KOPT-K1 (cell line): ENCODE results near the gene ZDHHC20.
"Not testable (repeated sequence)": the region's sequence is repeated elsewhere in the genome, so short reads cannot be mapped to it uniquely, and the experiment has no call there.

Experiments used
- H3K27ac ChIP-seq: fragments of 200-600 bp; sonication (generic); 2 replicates; pipeline ENCODE4 v1.5.1; 2016; ENCODE audit warnings: antibody characterized with exemption, mild to moderate bottlenecking, low read depth, low read length; ENCODE audit not compliant: poor library complexity, severe bottlenecking
- H3K36me3 ChIP-seq: fragments of 200-600 bp; sonication (generic); 2 replicates; pipeline ENCODE4 v1.5.1; 2017; ENCODE audit warnings: antibody characterized with exemption, mild to moderate bottlenecking, low read length, moderate library complexity; ENCODE audit not compliant: insufficient read depth
- H3K9me3 ChIP-seq: fragments of 200-600 bp; sonication (generic); 2 replicates; pipeline ENCODE4 v1.5.1; 2017; ENCODE audit warnings: antibody characterized with exemption, low read length, mild to moderate bottlenecking; ENCODE audit not compliant: insufficient read depth, poor library complexity, severe bottlenecking

ZDHHC20 gene

GRCh38 chr13:21458451-21458812, 671 bp downstream of the ZDHHC20 start:
- peak overlapping the region; percentile 93 for H3K27ac ChIP-seq
- peaks cover 13% of the 10 kb centered on the region for H3K36me3 ChIP-seq
- peaks cover 22% of the 10 kb centered on the region for H3K9me3 ChIP-seq

GRCh38 chr13:21453387-21454081, 5.6 kb downstream of the ZDHHC20 start:
- Histone ChIP-seq H3K36me3 (peaks cover 17% of the 10 kb centered on the region), H3K9me3 (peaks cover 47% of the 10 kb centered on the region), H3K27ac (no peak overlapping the region)

DNA sequence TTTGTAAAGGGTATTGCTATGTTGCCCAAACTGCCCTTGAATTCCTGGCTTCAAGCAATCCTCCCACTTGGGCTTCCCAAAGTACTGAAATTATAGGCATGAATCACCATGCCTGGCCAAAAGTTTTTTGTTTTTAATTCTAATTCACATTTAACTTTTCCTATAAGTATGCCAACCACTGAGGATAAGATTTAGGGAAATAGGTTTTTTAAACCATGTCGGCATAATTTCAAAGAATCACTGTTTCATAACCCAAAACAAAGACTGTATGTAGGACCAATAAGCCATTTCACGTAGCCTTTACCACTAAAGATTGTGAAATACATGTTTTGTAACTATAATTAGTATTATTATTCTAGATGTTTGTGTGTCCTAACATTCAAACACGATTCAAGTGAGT, 8.2 kb downstream of the ZDHHC20 start:
- H3K9me3 ChIP-seq, result peaks cover 47% of the 10 kb centered on the region
- H3K27ac ChIP-seq, result no peak overlapping the region
- peaks cover 17% of the 10 kb centered on the region for H3K36me3 ChIP-seq

- Histone ChIP-seq H3K36me3 (peaks cover 14% of the 10 kb centered on the region; the same call in 1 of the 2 replicates), H3K9me3 (peaks cover 27% of the 10 kb centered on the region), H3K27ac (no peak overlapping the region)
Observed at GRCh38 chr13:21446656-21447055, 12.4 kb downstream of the ZDHHC20 start.

DNA sequence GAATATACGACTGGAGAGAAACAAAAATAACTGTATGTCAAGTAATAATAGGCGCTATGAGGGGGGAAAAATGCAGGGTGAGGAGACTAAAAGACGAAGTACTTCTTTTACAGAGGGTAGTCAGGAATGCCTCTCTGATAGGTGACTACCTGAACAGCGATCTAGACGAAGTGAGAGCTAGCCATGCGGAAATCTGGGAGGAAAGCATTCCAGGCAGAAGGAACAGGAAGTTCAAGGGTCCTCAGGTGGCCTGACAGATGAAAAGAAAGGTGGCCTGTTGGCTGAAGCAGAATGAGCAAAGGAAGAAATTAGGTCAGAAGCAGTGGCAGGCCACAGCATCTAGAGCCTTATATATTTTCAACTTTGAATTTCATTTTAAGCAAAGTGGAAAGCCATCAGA, 13.3 kb downstream of the ZDHHC20 start:
- peaks cover 14% of the 10 kb centered on the region; the same call in 1 of the 2 replicates for H3K36me3 ChIP-seq
- H3K9me3 ChIP-seq, result peaks cover 24% of the 10 kb centered on the region
- H3K27ac ChIP-seq, result no peak overlapping the region

GRCh38 chr13:21443171-21443570, 15.9 kb downstream of the ZDHHC20 start:
- H3K27ac ChIP-seq, result no peak overlapping the region
- peaks cover 31% of the 10 kb centered on the region for H3K9me3 ChIP-seq
- H3K36me3 ChIP-seq, result peaks cover 14% of the 10 kb centered on the region; the same call in 1 of the 2 replicates

DNA sequence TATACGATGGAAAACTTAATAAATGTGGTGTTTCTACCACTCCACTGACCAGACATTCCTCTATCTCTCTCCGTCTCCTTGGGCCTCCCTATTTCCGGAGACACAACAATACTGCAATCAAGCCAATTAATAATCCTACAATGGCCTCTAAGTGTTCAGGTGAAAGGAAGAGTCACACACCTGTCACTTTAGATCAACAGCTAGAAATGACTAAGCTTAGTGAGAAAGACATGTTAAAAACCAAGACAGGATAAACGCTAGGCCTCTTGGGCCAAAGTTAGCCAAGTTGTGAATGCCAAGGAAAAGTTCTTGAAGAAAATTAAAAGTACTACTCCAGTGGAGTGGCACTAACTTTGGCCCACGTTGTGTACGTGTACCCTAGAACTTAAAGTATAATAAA, 22.5 kb downstream of the ZDHHC20 start:
- Histone ChIP-seq H3K9me3 (peaks cover 66% of the 10 kb centered on the region), H3K27ac (no peak overlapping the region), H3K36me3 (peaks cover 15% of the 10 kb centered on the region; the same call in 1 of the 2 replicates)

- H3K36me3 ChIP-seq, result peaks cover 15% of the 10 kb centered on the region; the same call in 1 of the 2 replicates
- H3K9me3 ChIP-seq, result peaks cover 75% of the 10 kb centered on the region
- H3K27ac ChIP-seq, result no peak overlapping the region
Observed at GRCh38 chr13:21435687-21436151, 23.4 kb downstream of the ZDHHC20 start.

DNA sequence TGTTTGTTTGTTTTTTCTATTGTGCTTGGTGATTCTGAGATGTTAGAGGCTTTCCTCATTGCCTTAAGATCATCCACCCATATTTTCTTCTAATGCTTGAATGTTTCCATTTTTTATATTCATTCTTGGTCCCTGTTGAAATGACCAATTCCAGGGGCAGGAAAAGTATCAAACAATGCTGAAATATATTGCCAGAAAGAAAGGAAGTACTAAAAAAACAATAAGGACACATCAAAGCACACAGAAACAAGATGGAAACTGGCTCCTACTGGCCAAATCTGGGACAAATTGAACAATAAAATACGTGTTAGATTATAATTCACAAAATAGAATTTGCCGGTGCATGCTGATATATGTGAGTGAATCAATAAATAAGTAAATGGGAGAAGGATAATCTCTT, 23.9 kb downstream of the ZDHHC20 start:
- no peak overlapping the region for H3K27ac ChIP-seq
- H3K9me3 ChIP-seq, result peaks cover 80% of the 10 kb centered on the region
- peaks cover 20% of the 10 kb centered on the region; the same call in 1 of the 2 replicates for H3K36me3 ChIP-seq

DNA sequence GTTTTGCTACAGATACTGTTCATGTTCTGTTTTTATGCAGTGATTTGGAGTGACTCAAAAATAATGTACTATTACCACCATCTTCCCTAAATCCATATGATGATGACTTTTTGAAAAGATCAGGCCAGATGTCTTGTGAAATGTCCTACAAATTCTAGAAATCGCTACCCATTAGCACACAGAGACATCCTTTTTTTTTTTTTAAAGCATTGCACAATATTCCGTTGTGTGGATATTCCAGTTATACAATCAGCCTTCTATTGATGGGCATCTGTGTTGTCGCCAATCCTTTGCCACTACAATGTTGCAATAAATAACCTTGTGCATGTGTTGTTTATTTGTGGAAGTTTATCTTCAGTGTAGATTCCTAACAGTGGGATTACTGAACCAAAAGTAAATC, 24.5 kb downstream of the ZDHHC20 start:
- Histone ChIP-seq H3K9me3 (peaks cover 86% of the 10 kb centered on the region), H3K36me3 (peaks cover 26% of the 10 kb centered on the region; the same call in 1 of the 2 replicates), H3K27ac (no peak overlapping the region)

GRCh38 chr13:21429211-21429610, 29.9 kb downstream of the ZDHHC20 start:
- peaks cover 46% of the 10 kb centered on the region for H3K9me3 ChIP-seq
- H3K27ac ChIP-seq, result no peak overlapping the region
- H3K36me3 ChIP-seq, result peaks cover 11% of the 10 kb centered on the region; the same call in 1 of the 2 replicates

DNA sequence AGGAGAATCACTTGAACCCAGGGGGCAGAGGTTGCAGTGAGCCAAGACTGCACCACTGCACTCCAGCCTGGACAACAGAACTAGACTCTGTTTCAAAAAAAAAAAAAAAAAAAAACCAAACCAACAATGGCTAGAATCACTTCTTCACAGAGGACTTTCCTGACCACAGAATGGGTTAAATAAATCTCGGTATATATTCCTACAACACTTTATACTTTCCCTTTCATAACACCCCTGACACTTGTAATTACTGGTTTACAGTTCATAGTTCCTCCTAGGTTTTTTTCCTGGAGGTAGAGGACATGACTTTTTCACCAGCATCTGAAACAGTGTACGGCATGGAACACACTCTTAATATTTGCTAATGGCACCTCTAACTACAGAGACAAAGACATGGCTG, 31.4 kb downstream of the ZDHHC20 start:
- peaks cover 15% of the 10 kb centered on the region; the same call in 1 of the 2 replicates for H3K36me3 ChIP-seq
- peaks cover 33% of the 10 kb centered on the region for H3K9me3 ChIP-seq
- H3K27ac ChIP-seq, result no peak overlapping the region

GRCh38 chr13:21426238-21426637, 32.9 kb downstream of the ZDHHC20 start:
- Histone ChIP-seq H3K36me3 (peaks cover 15% of the 10 kb centered on the region; the same call in 1 of the 2 replicates), H3K9me3 (peaks cover 28% of the 10 kb centered on the region), H3K27ac (no peak overlapping the region)

DNA sequence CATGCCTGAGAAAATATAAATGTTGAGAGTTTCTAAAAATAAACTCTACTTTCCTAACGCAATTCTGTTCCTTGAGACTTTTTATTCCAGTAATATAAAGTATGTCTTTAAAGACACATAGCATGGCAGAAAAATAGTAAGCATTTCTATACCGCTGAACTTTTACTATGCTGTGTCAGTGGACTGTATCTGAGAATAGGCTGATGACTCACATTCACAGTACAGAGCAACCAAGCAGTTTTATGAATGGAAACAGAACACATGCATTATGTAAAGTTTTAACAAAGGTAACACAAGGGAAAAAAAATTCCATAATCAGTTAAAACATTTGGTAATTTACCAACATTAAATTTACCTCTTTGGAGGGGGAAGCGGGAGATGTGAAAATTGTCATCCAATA, 38.4 kb downstream of the ZDHHC20 start:
- H3K27ac ChIP-seq, result no peak overlapping the region
- H3K36me3 ChIP-seq, result peaks cover 38% of the 10 kb centered on the region
- H3K9me3 ChIP-seq, result no peaks in the 10 kb centered on the region

GRCh38 chr13:21413013-21413412, 46.1 kb downstream of the ZDHHC20 start:
- Histone ChIP-seq H3K27ac (no peak overlapping the region), H3K36me3 (peaks cover 79% of the 10 kb centered on the region), H3K9me3 (peaks cover 22% of the 10 kb centered on the region)

- not testable (repeated sequence) for H3K27ac ChIP-seq
- peaks cover 74% of the 10 kb centered on the region for H3K36me3 ChIP-seq
- peaks cover 22% of the 10 kb centered on the region for H3K9me3 ChIP-seq
Observed at GRCh38 chr13:21410453-21410852, 48.6 kb downstream of the ZDHHC20 start.
